Stimulated activated CD4-positive, alpha-beta T cell treated with anti-CD3 and anti-CD28 coated beads, TNF-alpha, amount 100 ng/mL, for 24 hours (primary cell): ENCODE data around the gene TMEM25.

Experiments
- DNase-seq, 3 experiments: peaks; one replicate each; pipeline ENCODE4 v3.0.0-alpha.2; 2020; ENCODE audit warnings: low read depth in 3 of 3

Gene TMEM25

DNA sequence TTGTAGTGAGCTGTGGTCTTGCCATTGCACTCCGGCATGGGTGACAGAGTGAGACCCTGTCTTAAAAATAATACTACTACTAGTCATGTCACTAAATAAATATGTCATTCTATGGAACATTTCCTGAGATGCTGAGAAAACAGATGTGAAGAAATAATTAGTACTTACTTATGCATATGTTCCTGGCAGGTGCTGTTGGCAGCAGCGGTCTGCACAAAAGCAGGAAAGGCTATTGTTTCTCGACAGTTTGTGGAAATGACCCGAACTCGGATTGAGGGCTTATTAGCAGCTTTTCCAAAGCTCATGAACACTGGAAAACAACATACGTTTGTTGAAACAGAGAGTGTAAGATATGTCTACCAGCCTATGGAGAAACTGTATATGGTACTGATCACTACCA, 50.1 kb downstream of the TMEM25 start:
- no peak for DNase-seq
